ENCODE results near the gene HS6ST3. TPM values are rescaled to one million over a fixed set of nuclear protein-coding genes. Genes with fewer than 3 reads are reported as not detected.

Gene HS6ST3
- total RNA-seq, 1 experiment from 2014 or later, result not detected

- Mint-ChIP-seq H3K36me3 (ENCODE audit: insufficient read depth, unreplicated experiment) (no peaks in the 10 kb centered on the region), H3K4me3 (ENCODE audit: unreplicated experiment) (no peak overlapping the region), H3K27ac (ENCODE audit: unreplicated experiment) (no peak overlapping the region), H3K27me3 (ENCODE audit: insufficient read depth, unreplicated experiment) (peaks cover 11% of the 10 kb centered on the region), H3K4me1 (ENCODE audit: low read depth, unreplicated experiment) (no peaks in the 10 kb centered on the region), H3K9me3 (ENCODE audit: unreplicated experiment) (peaks cover 13% of the 10 kb centered on the region)
- CTCF ChIA-PET, result no interaction called here
- no peak for TF ChIP-seq CTCF (IDR thresholded peaks at IDR 0.05; ENCODE audit: insufficient read depth in 1 of 2, low read depth in 1 of 2, low read length in 1 of 2, severe bottlenecking in 1 of 2, unreplicated experiment in 1 of 2)
- H3K4me1 ChIP-seq, result no peaks in the 10 kb centered on the region
- H3K36me3 ChIP-seq (ENCODE audit: control insufficient read depth, insufficient read depth, low read length), result no peaks in the 10 kb centered on the region
- POLR2A ChIA-PET, result no interaction called here
- H3K9me3 ChIP-seq, result no peaks in the 10 kb centered on the region
- no peak for DNase-seq
- intact Hi-C loops (cut with micrococcal nuclease; ENCODE audit: unreplicated experiment), result no loop called here
- no TSS peak for BruUV-seq (replicated peaks)
- H3K27me3 ChIP-seq (replicated peaks; ENCODE audit: control insufficient read depth, insufficient read depth, low read length), result no peaks in the 10 kb centered on the region
- H3K4me3 ChIP-seq (ENCODE audit: low read depth, low read length), result no peak overlapping the region
Observed at GRCh38 chr13:96297360-96297759, 207.5 kb downstream of the HS6ST3 start.

GRCh38 chr13:96299235-96299634 lies 209.3 kb downstream of the HS6ST3 start:
- H3K4me3 ChIP-seq (ENCODE audit: low read depth, low read length), result no peak overlapping the region
- Mint-ChIP-seq H3K9me3 (ENCODE audit: unreplicated experiment) (peaks cover 13% of the 10 kb centered on the region), H3K4me3 (ENCODE audit: unreplicated experiment) (no peak overlapping the region), H3K4me1 (ENCODE audit: low read depth, unreplicated experiment) (no peaks in the 10 kb centered on the region), H3K27ac (ENCODE audit: unreplicated experiment) (no peak overlapping the region), H3K27me3 (ENCODE audit: insufficient read depth, unreplicated experiment) (peaks cover 8% of the 10 kb centered on the region), H3K36me3 (ENCODE audit: insufficient read depth, unreplicated experiment) (no peaks in the 10 kb centered on the region)
- H3K9me3 ChIP-seq, result no peaks in the 10 kb centered on the region
- no peaks in the 10 kb centered on the region for H3K4me1 ChIP-seq
- ChIA-PET POLR2A (no interaction called here), CTCF (no interaction called here)
- intact Hi-C loops (cut with micrococcal nuclease; ENCODE audit: unreplicated experiment), result loop anchor here (1.0 kb wide), 1 partner anchor 518 kb away; no protein-coding TSS in a partner anchor
- peak in 1 of 2 experiments; percentile 10 for TF ChIP-seq CTCF (IDR thresholded peaks at IDR 0.05; ENCODE audit: insufficient read depth in 1 of 2, low read depth in 1 of 2, low read length in 1 of 2, severe bottlenecking in 1 of 2, unreplicated experiment in 1 of 2)
- H3K36me3 ChIP-seq (ENCODE audit: control insufficient read depth, insufficient read depth, low read length), result no peaks in the 10 kb centered on the region
- H3K27me3 ChIP-seq (replicated peaks; ENCODE audit: control insufficient read depth, insufficient read depth, low read length), result no peaks in the 10 kb centered on the region
- no TSS peak for BruUV-seq (replicated peaks)
- peak in 1 of 2 experiments; percentile 6 for DNase-seq

- H3K36me3 ChIP-seq (ENCODE audit: control insufficient read depth, insufficient read depth, low read length), result no peaks in the 10 kb centered on the region
- no peaks in the 10 kb centered on the region for H3K9me3 ChIP-seq
- TF ChIP-seq CTCF (IDR thresholded peaks at IDR 0.05; ENCODE audit: insufficient read depth in 1 of 2, low read depth in 1 of 2, low read length in 1 of 2, severe bottlenecking in 1 of 2, unreplicated experiment in 1 of 2), result no peak
- H3K27me3 ChIP-seq (replicated peaks; ENCODE audit: control insufficient read depth, insufficient read depth, low read length), result no peaks in the 10 kb centered on the region
- no peak overlapping the region for H3K4me3 ChIP-seq (ENCODE audit: low read depth, low read length)
- peaks cover 8% of the 10 kb centered on the region for H3K27me3 Mint-ChIP-seq (ENCODE audit: insufficient read depth, unreplicated experiment)
- H3K4me3 Mint-ChIP-seq (ENCODE audit: unreplicated experiment), result no peak overlapping the region
- BruUV-seq (replicated peaks), result no TSS peak
- H3K4me1 Mint-ChIP-seq (ENCODE audit: low read depth, unreplicated experiment), result no peaks in the 10 kb centered on the region
- no peak overlapping the region for H3K27ac Mint-ChIP-seq (ENCODE audit: unreplicated experiment)
- no peak for DNase-seq
- intact Hi-C loops (cut with micrococcal nuclease; ENCODE audit: unreplicated experiment), result no loop called here
- CTCF ChIA-PET, result no interaction called here
- H3K36me3 Mint-ChIP-seq (ENCODE audit: insufficient read depth, unreplicated experiment), result no peaks in the 10 kb centered on the region
- H3K4me1 ChIP-seq, result no peaks in the 10 kb centered on the region
- POLR2A ChIA-PET, result no interaction called here
- no peaks in the 10 kb centered on the region for H3K9me3 Mint-ChIP-seq (ENCODE audit: unreplicated experiment)
Observed at GRCh38 chr13:96308568-96308967, 218.7 kb downstream of the HS6ST3 start.
